Mesenchymal stem cell (in vitro differentiated cells and primary cell): ENCODE results near the gene LGALS13.

Source experiments
- DNase-seq: peaks from one replicate; pipeline ENCODE4 v3.0.0-alpha.2; 2013
- H2AFZ ChIP-seq: one replicate; pipeline ENCODE4 v1.6.1; 2013; ENCODE audit warnings: low read depth, mild to moderate bottlenecking, control low read depth, inconsistent platforms, low read length, moderate library complexity
- H2AK5ac ChIP-seq: 2 replicates; pipeline ENCODE4 v1.6.1; 2013; ENCODE audit warnings: low read length, moderate library complexity, mild to moderate bottlenecking, inconsistent platforms; ENCODE audit not compliant: severe bottlenecking
- H2BK120ac ChIP-seq: one replicate; pipeline ENCODE4 v1.6.1; 2013; ENCODE audit warnings: low read depth, mild to moderate bottlenecking, inconsistent platforms, low read length, moderate library complexity
- H2BK12ac ChIP-seq, 2 experiments: one replicate each; pipeline ENCODE4 v1.6.1; 2013; ENCODE audit warnings: inconsistent platforms in 2 of 2, low read length in 2 of 2, mild to moderate bottlenecking in 2 of 2, moderate library complexity in 2 of 2, control low read depth in 1 of 2
- H2BK15ac ChIP-seq: one replicate; pipeline ENCODE4 v1.6.1; 2013; ENCODE audit warnings: mild to moderate bottlenecking, low read depth, inconsistent platforms; ENCODE audit not compliant: poor library complexity, severe bottlenecking
- H2BK5ac ChIP-seq: 2 replicates; pipeline ENCODE4 v1.6.1; 2013; ENCODE audit warnings: low read depth, mild to moderate bottlenecking, low read length, control low read depth, inconsistent platforms; ENCODE audit not compliant: poor library complexity, severe bottlenecking
- H3K14ac ChIP-seq, 2 experiments: one replicate each; pipeline ENCODE4 v1.6.1; 2013; ENCODE audit warnings: inconsistent platforms in 2 of 2, low read length in 2 of 2, control low read depth in 1 of 2, mild to moderate bottlenecking in 1 of 2, moderate library complexity in 1 of 2
- H3K18ac ChIP-seq, 2 experiments: one replicate each; pipeline ENCODE4 v1.6.1; 2013; ENCODE audit warnings: inconsistent platforms in 2 of 2, low read length in 2 of 2, control low read depth in 1 of 2, low read depth in 1 of 2, mild to moderate bottlenecking in 1 of 2
- H3K23ac ChIP-seq, 2 experiments: one replicate each; pipeline ENCODE4 v1.6.1; 2013; ENCODE audit warnings: inconsistent platforms in 2 of 2, low read length in 2 of 2, mild to moderate bottlenecking in 2 of 2, moderate library complexity in 2 of 2, control low read depth in 1 of 2
- H3K27ac ChIP-seq: 2 replicates; pipeline ENCODE4 v1.5.1; 2013; ENCODE audit warnings: mild to moderate bottlenecking, moderate library complexity, low read length, control low read depth, inconsistent platforms; ENCODE audit not compliant: poor library complexity, severe bottlenecking
- H3K27me3 ChIP-seq, 2 experiments: 2 replicates each; pipeline versions ENCODE4 v1.6.1 to v1.7.0; 2013; ENCODE audit warnings: low read length in 2 of 2, mild to moderate bottlenecking in 2 of 2, moderate library complexity in 2 of 2, control low read depth in 1 of 2, inconsistent platforms in 1 of 2; ENCODE audit not compliant: control insufficient read depth in 1 of 2, insufficient read depth in 1 of 2
- H3K36me3 ChIP-seq, 2 experiments: 2 replicates each; pipeline versions ENCODE4 v1.6.1 to v1.7.0; 2013; ENCODE audit warnings: low read length in 2 of 2, control low read depth in 1 of 2, inconsistent platforms in 1 of 2, low read depth in 1 of 2, mild to moderate bottlenecking in 1 of 2; ENCODE audit not compliant: insufficient read depth in 2 of 2, control insufficient read depth in 1 of 2
- H3K4ac ChIP-seq, 2 experiments: one replicate each; pipeline ENCODE4 v1.6.1; 2013; ENCODE audit warnings: inconsistent platforms in 2 of 2, low read length in 2 of 2, mild to moderate bottlenecking in 2 of 2, moderate library complexity in 2 of 2, control low read depth in 1 of 2, low read depth in 1 of 2
- H3K4me1 ChIP-seq: 2 replicates; pipeline ENCODE4 v1.6.1; 2013; ENCODE audit warnings: low read depth, low read length, control low read depth; ENCODE audit not compliant: control insufficient read depth, insufficient read depth
- H3K4me2 ChIP-seq: 2 replicates; pipeline ENCODE4 v1.6.1; 2013; ENCODE audit warnings: low read length, mild to moderate bottlenecking, inconsistent platforms; ENCODE audit not compliant: poor library complexity, severe bottlenecking
- H3K4me3 ChIP-seq, 2 experiments: 2 replicates each; pipeline versions ENCODE4 v1.5.1 to v1.7.0; 2013; ENCODE audit warnings: low read length in 2 of 2, mild to moderate bottlenecking in 2 of 2, control low read depth in 1 of 2, low read depth in 1 of 2; ENCODE audit not compliant: insufficient read depth in 1 of 2
- H3K79me1 ChIP-seq: replicated peaks from 2 replicates; pipeline ENCODE4 v1.6.1; 2013; ENCODE audit warnings: mild to moderate bottlenecking, control low read depth, low read length, inconsistent platforms; ENCODE audit not compliant: poor library complexity, severe bottlenecking
- H3K9ac ChIP-seq: 2 replicates; pipeline ENCODE4 v1.7.0; 2013; ENCODE audit warnings: mild to moderate bottlenecking, low read length, moderate library complexity
- H3K9me3 ChIP-seq: 2 replicates; pipeline ENCODE4 v1.7.0; 2013; ENCODE audit warnings: mild to moderate bottlenecking, low read length; ENCODE audit not compliant: control insufficient read depth
- H4K8ac ChIP-seq: one replicate; pipeline ENCODE4 v1.6.1; 2013; ENCODE audit warnings: inconsistent platforms, mild to moderate bottlenecking, low read length, moderate library complexity
- H4K91ac ChIP-seq: one replicate; pipeline ENCODE4 v1.6.1; 2013; ENCODE audit warnings: mild to moderate bottlenecking, low read length, inconsistent platforms
- WGBS: methylation state at CpG from one replicate; pipeline ENCODE4 v1.1.7; 2013; ENCODE audit warnings: mixed read lengths; 5-methylcytosine and 5-hydroxymethylcytosine counted together

LGALS13 gene

GRCh38 chr19:39588066-39588465 is 14.3 kb upstream of the LGALS13 start:
- Histone ChIP-seq H2AK5ac (no peak overlapping the region), H3K27ac (no peak overlapping the region), H2BK12ac (no peak overlapping the region), H4K91ac (no peak overlapping the region), H2BK120ac (no peak overlapping the region), H3K14ac (no peak overlapping the region), H3K18ac (no peak overlapping the region), H2BK15ac (no peak overlapping the region), H3K27me3 (no peaks in the 10 kb centered on the region), H2AFZ (no peak overlapping the region), H3K23ac (no peak overlapping the region), H2BK5ac (no peak overlapping the region), H3K9ac (no peak overlapping the region), H4K8ac (no peak overlapping the region), H3K4me3 (no peak overlapping the region), H3K4me2 (no peak overlapping the region), H3K4me1 (no peaks in the 10 kb centered on the region), H3K9me3 (peaks cover 8% of the 10 kb centered on the region), H3K79me1 (no peaks in the 10 kb centered on the region), H3K4ac (no peak overlapping the region), H3K36me3 (no peaks in the 10 kb centered on the region)
- WGBS: 34% methylated on average over 2 of the region's 2 CpGs
- no peak for DNase-seq

- no peak overlapping the region for H3K23ac ChIP-seq
- no peak overlapping the region for H4K91ac ChIP-seq
- DNase-seq: no peak
- H3K9ac ChIP-seq: no peak overlapping the region
- H3K4me2 ChIP-seq: no peak overlapping the region
- no peak overlapping the region for H2AFZ ChIP-seq
- no peaks in the 10 kb centered on the region for H3K4me1 ChIP-seq
- peaks cover 10% of the 10 kb centered on the region for H3K9me3 ChIP-seq
- H3K79me1 ChIP-seq: no peaks in the 10 kb centered on the region
- H2BK12ac ChIP-seq: no peak overlapping the region
- H3K4me3 ChIP-seq: no peak overlapping the region
- no peaks in the 10 kb centered on the region for H3K36me3 ChIP-seq
- H2BK15ac ChIP-seq: no peak overlapping the region
- no peak overlapping the region for H3K14ac ChIP-seq
- H3K27ac ChIP-seq: no peak overlapping the region
- no peak overlapping the region for H2BK120ac ChIP-seq
- H3K27me3 ChIP-seq: no peaks in the 10 kb centered on the region
- H3K18ac ChIP-seq: no peak overlapping the region
- H2AK5ac ChIP-seq: no peak overlapping the region
- WGBS: 60% methylated on average over 2 of the region's 2 CpGs
- no peak overlapping the region for H3K4ac ChIP-seq
- no peak overlapping the region for H2BK5ac ChIP-seq
- H4K8ac ChIP-seq: no peak overlapping the region
Measured at GRCh38 chr19:39590265-39590664, 12.1 kb upstream of the LGALS13 start.

- no peaks in the 10 kb centered on the region for H3K36me3 ChIP-seq
- no peak for DNase-seq
Measured at GRCh38 chr19:39592381-39592780, 9.9 kb upstream of the LGALS13 start.

GRCh38 chr19:39595950-39596349 is 6.4 kb upstream of the LGALS13 start:
- Histone ChIP-seq H3K27ac (no peak overlapping the region), H2AK5ac (no peak overlapping the region), H3K14ac (no peak overlapping the region), H3K4me1 (no peaks in the 10 kb centered on the region), H2BK5ac (no peak overlapping the region), H3K9me3 (peaks cover 19% of the 10 kb centered on the region), H2BK120ac (no peak overlapping the region), H3K23ac (no peak overlapping the region), H2BK15ac (no peak overlapping the region), H4K91ac (no peak overlapping the region), H3K27me3 (no peaks in the 10 kb centered on the region), H3K4me2 (no peak overlapping the region), H3K4me3 (no peak overlapping the region), H3K18ac (no peak overlapping the region), H3K4ac (no peak overlapping the region), H2AFZ (no peak overlapping the region), H3K36me3 (no peaks in the 10 kb centered on the region), H4K8ac (no peak overlapping the region), H3K79me1 (no peaks in the 10 kb centered on the region), H2BK12ac (no peak overlapping the region), H3K9ac (no peak overlapping the region)
- DNase-seq: no peak
- 69% methylated on average over 6 of the region's 6 CpGs for WGBS

More at GRCh38 chr19:39592381-39592780, 9.9 kb upstream of the LGALS13 start:
- Histone ChIP-seq H3K79me1 (no peaks in the 10 kb centered on the region), H3K9me3 (peaks cover 15% of the 10 kb centered on the region), H3K4me2 (no peak overlapping the region), H4K8ac (no peak overlapping the region), H3K4ac (no peak overlapping the region), H3K4me3 (no peak overlapping the region), H3K27ac (no peak overlapping the region), H2AK5ac (no peak overlapping the region), H3K9ac (no peak overlapping the region), H3K14ac (no peak overlapping the region), H3K27me3 (no peaks in the 10 kb centered on the region), H3K23ac (no peak overlapping the region), H2BK12ac (no peak overlapping the region), H2BK15ac (no peak overlapping the region), H4K91ac (no peak overlapping the region), H2BK5ac (no peak overlapping the region), H2BK120ac (no peak overlapping the region), H3K4me1 (no peaks in the 10 kb centered on the region), H3K18ac (no peak overlapping the region), H2AFZ (no peak overlapping the region)
- 81% methylated on average over 7 of the region's 7 CpGs for WGBS
